HepG2 (cell line): ENCODE data around the gene CAD. TPM values are rescaled to one million over a fixed set of nuclear protein-coding genes. Genes with fewer than 3 reads are reported as not detected.

Source experiments
- AHDC1 ChIP-seq: sonication (generic); formaldehyde crosslinking; IDR thresholded peaks from 2 replicates; pipeline ENCODE4 v1.5.1; 2020; ENCODE audit warnings: mild to moderate bottlenecking, missing genetic modification reagents, borderline replicate concordance
- HDAC6 ChIP-seq: fragments of 200-600 bp; sonication (generic); IDR thresholded peaks from 2 replicates; pipeline ENCODE4 v1.7.0; 2017; ENCODE audit warnings: mild to moderate bottlenecking, antibody characterized with exemption, low read length, low read depth
- ZBTB34 ChIP-seq: sonication (generic); formaldehyde crosslinking; IDR thresholded peaks from 2 replicates; pipeline ENCODE4 v1.8.0; 2022; ENCODE audit warnings: mild to moderate bottlenecking, missing genetic modification reagents
- ZNF432 ChIP-seq: sonication (generic); formaldehyde crosslinking; IDR thresholded peaks from 2 replicates; pipeline ENCODE4 v1.5.0; 2020; ENCODE audit warnings: missing genetic modification reagents, mild to moderate bottlenecking, borderline replicate concordance
- ZNF567 ChIP-seq: sonication (generic); formaldehyde crosslinking; IDR thresholded peaks from 2 replicates; pipeline ENCODE4 v1.8.1; 2023; ENCODE audit warnings: mild to moderate bottlenecking, missing genetic modification reagents, borderline replicate concordance
- ZNF768 ChIP-seq: sonication (generic); formaldehyde crosslinking; IDR thresholded peaks from 2 replicates; pipeline ENCODE4 v1.4.0; 2020; ENCODE audit warnings: missing genetic modification reagents
- ZSCAN31 ChIP-seq: sonication (generic); formaldehyde crosslinking; IDR thresholded peaks from 2 replicates; pipeline ENCODE4 v1.5.0; 2020; ENCODE audit warnings: low read depth, mild to moderate bottlenecking, missing genetic modification reagents
- polyA plus RNA-seq, 8 experiments: library from polyadenylated mRNA; depleted of rRNA in 3 of 8; stranded (reverse) in 7 of 8; unstranded in 1 of 8; fragments of >200 nt; fragmentation: Illumina TruSeq in 4 of 8; extraction: Trizol in 4 of 8; gene quantifications; 2 replicates each; pipeline versions ENCODE4 v1.2.1 to v1.2.3, GENCODE V29; 2011 to 2016; ENCODE audit warnings: low read depth in 4 of 8, missing spikeins in 1 of 8, mixed read lengths in 1 of 8; ENCODE audit not compliant: insufficient read depth in 1 of 8
- total RNA-seq, 5 experiments: library from RNA; depleted of rRNA; stranded (reverse); fragments of >200 nt; fragmentation: Illumina TruSeq; extraction: Trizol; gene quantifications; 2 replicates each; pipeline ENCODE4 v1.2.3, GENCODE V29; 2016; ENCODE audit warnings: low read depth in 1 of 5

CAD gene
- total and polyA plus RNA-seq, 2 of the 13 experiments (the other 11 are each of a cell fraction or from before 2014, with no cell fraction given), result 21.7 to 37.0 TPM

- TF ChIP-seq AHDC1 (CRISPR knock-in tag) (no peak), ZBTB34 (CRISPR knock-in tag) (no peak), ZNF768 (no peak), ZNF567 (CRISPR knock-in tag) (no peak), ZSCAN31 (CRISPR knock-in tag) (no peak), ZNF432 (CRISPR knock-in tag) (no peak), HDAC6 (no peak)
These were observed 53.0 kb downstream of the CAD start (continued) for GRCh38 chr2:27270131-27270530.
